HG03457 (cell line): ENCODE results near the gene VEZF1.

Experiments
- ATAC-seq: cut with Tn5 transposase; IDR thresholded peaks from one replicate; pipeline ENCODE4 v1.9.1; 2021; ENCODE audit warnings: moderate number of reproducible peaks; ENCODE audit not compliant: unreplicated experiment

Gene VEZF1

GRCh38 chr17:57987581-57988300 lies at the start of gene VEZF1:
VEZF1 (minus strand) TSS chr17:57988254; CDS start chr17:57988111, 143 bp downstream.
- ATAC-seq: peak; percentile 30

GRCh38 chr17:58032691-58033415 lies 44.8 kb upstream of the VEZF1 start:
- no peak for ATAC-seq

- no peak for ATAC-seq
Observed at GRCh38 chr17:58028578-58028977, 40.5 kb upstream of the VEZF1 start.

- no peak for ATAC-seq
Observed at GRCh38 chr17:58020401-58020800, 32.3 kb upstream of the VEZF1 start.

GRCh38 chr17:58019521-58019920 lies 31.5 kb upstream of the VEZF1 start:
- ATAC-seq: no peak

- ATAC-seq: no peak
Observed at GRCh38 chr17:58019039-58019438, 31.0 kb upstream of the VEZF1 start.

- no peak for ATAC-seq
Observed at GRCh38 chr17:58010067-58010799, 22.2 kb upstream of the VEZF1 start.

- ATAC-seq: peak; percentile 23
Observed at GRCh38 chr17:58007781-58008706, 20.0 kb upstream of the VEZF1 start.

GRCh38 chr17:58006924-58007780 lies 19.1 kb upstream of the VEZF1 start, which contains the start of gene SRSF1:
SRSF1 (minus strand) TSS chr17:58007246; CDS start chr17:58007137, 109 bp downstream.
- peak; percentile 81 for ATAC-seq

GRCh38 chr17:58006560-58006923 lies 18.5 kb upstream of the VEZF1 start:
- no peak for ATAC-seq

GRCh38 chr17:58005728-58006559 lies 17.9 kb upstream of the VEZF1 start:
- ATAC-seq: no peak

- no peak for ATAC-seq
Observed at GRCh38 chr17:58005031-58005727, 17.1 kb upstream of the VEZF1 start.

GRCh38 chr17:58004060-58004459 lies 16.0 kb upstream of the VEZF1 start:
- no peak for ATAC-seq

- ATAC-seq: no peak
Observed at GRCh38 chr17:58002973-58003372, 14.9 kb upstream of the VEZF1 start.

GRCh38 chr17:58002154-58002948 lies 14.3 kb upstream of the VEZF1 start:
- ATAC-seq: no peak

- no peak for ATAC-seq
Observed at GRCh38 chr17:58001461-58002124, 13.5 kb upstream of the VEZF1 start.

- ATAC-seq: no peak
Observed at GRCh38 chr17:57999496-58000017, 11.5 kb upstream of the VEZF1 start.
